Measurements from ENCODE around the gene TCF7L2.

DNA sequence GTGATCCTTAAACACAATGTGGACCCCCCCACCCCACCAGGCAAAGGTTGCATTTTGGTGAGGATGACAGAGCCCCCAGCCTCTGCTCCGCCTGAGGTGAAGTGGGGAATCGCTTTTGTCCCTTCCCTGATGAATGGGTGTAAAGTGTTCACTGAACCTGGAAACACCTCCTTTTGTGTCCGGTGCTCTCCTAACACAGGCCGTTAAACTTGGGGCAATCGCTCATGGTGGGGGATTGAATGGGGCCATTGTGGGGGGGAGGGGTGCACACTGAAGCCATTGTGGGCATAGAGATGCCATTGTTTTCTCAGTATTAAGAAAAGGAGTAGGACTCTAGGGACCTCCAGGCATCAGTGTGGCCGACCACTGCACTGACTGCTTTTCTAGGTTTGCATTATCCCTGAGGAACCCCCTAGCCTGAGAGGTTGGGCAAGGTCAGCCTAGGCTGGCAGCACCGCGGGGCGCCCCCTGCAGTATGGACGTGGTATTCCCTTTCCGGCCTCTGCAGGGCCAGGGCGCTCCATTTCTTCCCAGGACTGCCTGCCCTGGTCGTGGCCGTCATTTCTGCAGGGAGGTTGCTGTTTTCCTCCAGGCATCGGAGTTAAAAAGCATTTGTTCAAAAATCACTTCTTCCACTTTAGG is 158.3 kb downstream of the TCF7L2 start:
- TF ChIP-seq, protein P1, sequence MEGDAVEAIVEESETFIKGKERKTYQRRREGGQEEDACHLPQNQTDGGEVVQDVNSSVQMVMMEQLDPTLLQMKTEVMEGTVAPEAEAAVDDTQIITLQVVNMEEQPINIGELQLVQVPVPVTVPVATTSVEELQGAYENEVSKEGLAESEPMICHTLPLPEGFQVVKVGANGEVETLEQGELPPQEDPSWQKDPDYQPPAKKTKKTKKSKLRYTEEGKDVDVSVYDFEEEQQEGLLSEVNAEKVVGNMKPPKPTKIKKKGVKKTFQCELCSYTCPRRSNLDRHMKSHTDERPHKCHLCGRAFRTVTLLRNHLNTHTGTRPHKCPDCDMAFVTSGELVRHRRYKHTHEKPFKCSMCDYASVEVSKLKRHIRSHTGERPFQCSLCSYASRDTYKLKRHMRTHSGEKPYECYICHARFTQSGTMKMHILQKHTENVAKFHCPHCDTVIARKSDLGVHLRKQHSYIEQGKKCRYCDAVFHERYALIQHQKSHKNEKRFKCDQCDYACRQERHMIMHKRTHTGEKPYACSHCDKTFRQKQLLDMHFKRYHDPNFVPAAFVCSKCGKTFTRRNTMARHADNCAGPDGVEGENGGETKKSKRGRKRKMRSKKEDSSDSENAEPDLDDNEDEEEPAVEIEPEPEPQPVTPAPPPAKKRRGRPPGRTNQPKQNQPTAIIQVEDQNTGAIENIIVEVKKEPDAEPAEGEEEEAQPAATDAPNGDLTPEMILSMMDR (IDR thresholded peaks at IDR 0.05; ENCODE audit: insufficient read depth, low read length, poor library complexity, severe bottlenecking), result no peak
- TF ChIP-seq EZH2phosphoT487 (conservative IDR thresholded peaks at IDR 0.05; ENCODE audit: low read length), result no peak

Data from SU-DHL-6 (cell line).